Left renal pelvis (tissue), 4 donors: ENCODE data around the gene UCK2. TPM values are rescaled to one million over a fixed set of nuclear protein-coding genes. Genes with fewer than 3 reads are reported as not detected.

Source experiments
- DNase-seq, 4 donors: peaks; one replicate each; pipeline ENCODE4 v3.0.0-alpha.2; 2013; ENCODE audit warnings: low read depth in 4 of 4, low spot score in 3 of 4
- polyA plus RNA-seq, 4 donors: library from polyadenylated mRNA; unstranded; fragments of 120-200 nt; gene quantifications; one replicate each; pipeline ENCODE4 v1.2.1, GENCODE V29; 2013; ENCODE audit not compliant: insufficient read length in 4 of 4

UCK2 gene
- polyA plus RNA-seq, 4 donors, result 16.0 to 25.0 (median 22.6) TPM

DNA sequence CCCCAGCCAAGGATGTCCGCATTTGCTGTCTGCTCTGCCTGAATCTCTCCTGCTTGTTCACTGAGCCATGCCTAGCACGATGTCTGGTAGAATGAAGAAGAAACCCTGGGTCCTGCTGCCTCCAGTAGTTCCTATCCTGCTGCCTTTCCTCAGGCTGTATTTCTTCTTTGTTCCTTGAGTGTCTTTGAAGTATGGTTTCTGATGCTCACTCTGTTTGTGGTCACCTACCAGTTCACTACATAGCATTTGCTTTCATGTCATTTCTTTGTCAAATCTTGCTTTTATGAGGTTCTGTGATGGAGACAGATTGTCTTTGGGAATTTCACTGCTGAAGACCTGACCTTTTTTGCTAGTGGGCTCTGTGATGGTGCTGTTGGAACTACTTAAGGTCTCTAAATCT, 5.9 kb downstream of the UCK2 start:
- DNase-seq, result no peak

- no peak for DNase-seq
These were observed 6.8 kb downstream of the UCK2 start for GRCh38 chr1:165834229-165834628.

DNA sequence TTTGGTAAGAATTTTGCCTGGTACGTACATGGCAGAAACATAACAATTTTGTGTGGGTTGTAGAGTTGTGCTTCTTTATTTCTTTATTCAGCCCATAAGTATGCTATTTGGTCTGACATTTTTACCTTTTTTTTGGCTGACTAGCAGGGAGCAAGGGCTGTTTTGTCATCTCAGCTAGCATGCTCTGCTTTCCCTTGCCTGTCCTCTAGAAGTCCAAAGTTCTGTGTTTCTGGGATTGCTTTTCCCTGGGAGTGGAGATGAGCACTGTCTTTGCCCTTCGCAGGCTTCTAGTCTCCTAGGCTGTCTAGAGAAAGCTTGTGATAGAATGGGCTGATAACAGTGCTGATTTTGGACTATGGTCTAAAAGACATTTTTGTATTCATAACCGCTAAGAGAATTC, 7.5 kb downstream of the UCK2 start:
- DNase-seq, result no peak

GRCh38 chr1:165836664-165837482, 9.5 kb downstream of the UCK2 start:
- DNase-seq, result no peak

GRCh38 chr1:165837838-165838364, 10.5 kb downstream of the UCK2 start:
- no peak for DNase-seq

GRCh38 chr1:165840423-165840822, 13.0 kb downstream of the UCK2 start:
- DNase-seq, result no peak

GRCh38 chr1:165841582-165842017, 14.2 kb downstream of the UCK2 start:
- DNase-seq, result no peak

- DNase-seq, result no peak
These were observed 14.7 kb downstream of the UCK2 start for GRCh38 chr1:165842023-165842670.

DNA sequence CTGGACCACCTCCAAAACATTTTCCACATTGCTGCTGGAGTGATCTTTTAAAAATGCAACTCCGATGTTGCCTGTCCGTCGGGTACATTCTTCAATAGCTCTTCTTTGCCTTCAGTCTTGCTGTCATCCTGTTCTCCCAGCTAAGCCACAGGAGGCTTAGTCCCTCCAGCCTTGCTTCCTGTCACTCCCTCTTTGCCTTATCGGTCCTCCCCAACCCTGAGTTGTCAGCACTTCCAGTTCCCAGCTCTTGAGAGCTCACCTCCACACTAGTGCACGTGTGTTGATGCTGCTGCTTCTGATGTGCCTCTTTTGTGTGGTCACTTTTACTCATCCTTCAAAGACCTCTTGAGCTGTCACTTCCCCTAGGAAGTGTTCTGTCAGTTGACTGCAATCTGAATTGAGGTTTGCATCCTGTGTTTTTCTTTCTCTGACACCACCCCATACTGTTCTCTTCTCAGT, 15.3 kb downstream of the UCK2 start:
- DNase-seq, result no peak

GRCh38 chr1:165843304-165843703, 15.9 kb downstream of the UCK2 start:
- no peak for DNase-seq

DNA sequence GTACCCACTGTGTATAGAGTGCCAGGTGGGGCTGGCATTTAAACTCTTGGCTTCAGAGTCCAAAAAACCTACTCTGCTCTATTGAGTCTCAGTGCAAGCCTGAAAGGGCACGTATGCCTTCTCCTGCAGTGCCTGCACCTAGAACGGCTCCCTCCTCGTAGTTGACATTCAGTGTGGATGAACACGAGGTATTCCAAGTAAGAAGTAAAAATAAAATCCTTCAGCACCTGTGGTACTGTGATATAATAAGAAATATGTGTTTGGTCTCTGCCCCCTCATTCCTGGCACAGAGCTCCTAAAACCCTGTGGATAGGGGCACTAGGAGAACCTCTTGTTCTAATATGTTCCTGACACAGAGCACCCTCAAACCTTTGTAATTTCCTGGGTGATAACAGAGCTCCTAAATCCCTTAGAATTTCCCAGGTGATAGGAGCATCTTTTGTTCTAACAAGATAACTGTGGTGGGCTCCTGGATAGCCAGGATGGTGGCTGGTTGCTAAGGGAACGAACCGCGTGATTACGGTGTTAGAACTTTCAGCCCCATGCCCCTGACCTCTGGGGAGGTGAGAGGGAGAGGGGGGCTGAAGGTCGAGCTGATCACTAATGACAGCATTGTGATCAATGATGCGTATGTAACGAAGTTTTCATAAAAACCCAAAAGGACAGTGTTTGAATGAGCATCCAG, 16.8 kb downstream of the UCK2 start:
- no peak for DNase-seq

- no peak for DNase-seq
These were observed 17.5 kb downstream of the UCK2 start for GRCh38 chr1:165844933-165845332.

- DNase-seq, result no peak
These were observed 18.2 kb downstream of the UCK2 start for GRCh38 chr1:165845569-165845968.

DNA sequence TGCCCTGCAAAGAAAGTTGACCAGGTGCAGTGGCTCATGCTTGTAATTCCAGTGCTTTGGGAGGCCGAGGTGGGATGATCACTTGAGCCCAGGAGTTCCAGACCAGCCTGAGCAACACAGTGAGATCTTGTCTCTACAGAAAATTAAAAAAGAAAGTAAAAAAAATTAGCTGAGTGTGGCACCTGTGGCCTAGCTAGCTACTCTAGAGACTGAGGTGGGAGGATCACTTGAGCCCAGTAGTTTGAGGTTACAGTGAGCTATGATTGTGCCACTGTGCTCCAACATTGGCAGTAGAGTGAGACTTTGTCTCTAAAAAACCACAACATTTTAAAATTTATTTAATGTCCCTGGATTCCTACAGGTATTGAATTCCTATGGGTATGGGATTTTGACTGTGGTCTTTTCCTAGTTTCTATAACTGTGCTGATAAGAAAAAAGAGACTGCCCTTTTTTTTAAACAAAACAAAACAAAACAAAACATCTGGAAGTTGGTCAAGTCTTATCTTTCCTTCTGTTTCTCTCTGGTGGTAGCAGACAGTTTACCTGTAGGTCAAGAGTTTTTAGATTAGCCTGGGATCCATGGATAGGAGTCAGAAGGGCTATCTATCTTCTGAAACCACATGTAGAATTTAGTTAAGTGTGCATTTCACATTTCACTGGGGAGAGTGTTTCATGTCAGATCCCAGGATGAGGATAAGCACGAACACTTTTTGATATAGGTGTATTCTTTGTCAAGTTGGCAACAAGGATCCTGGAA, 18.8 kb downstream of the UCK2 start:
- DNase-seq, result no peak

DNA sequence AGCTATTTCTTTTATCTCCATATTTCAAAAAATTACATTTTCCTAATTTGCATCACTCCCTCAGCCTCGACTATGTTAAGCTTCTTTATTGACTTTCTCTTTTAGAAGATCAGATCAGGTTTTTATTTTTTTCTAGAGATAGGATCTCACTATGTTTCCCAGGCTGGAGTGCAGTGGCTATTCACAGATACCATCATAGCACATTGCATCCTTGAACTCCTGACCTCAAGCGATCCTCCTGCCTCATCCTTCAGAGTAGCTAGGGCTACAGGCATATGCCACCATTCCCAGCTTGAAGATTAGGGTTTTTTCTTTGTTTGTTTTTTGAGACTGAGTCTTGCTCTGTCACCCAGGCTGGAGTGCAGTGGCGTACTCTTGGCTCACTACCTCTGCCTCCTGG, 20.1 kb downstream of the UCK2 start:
- no peak for DNase-seq

DNA sequence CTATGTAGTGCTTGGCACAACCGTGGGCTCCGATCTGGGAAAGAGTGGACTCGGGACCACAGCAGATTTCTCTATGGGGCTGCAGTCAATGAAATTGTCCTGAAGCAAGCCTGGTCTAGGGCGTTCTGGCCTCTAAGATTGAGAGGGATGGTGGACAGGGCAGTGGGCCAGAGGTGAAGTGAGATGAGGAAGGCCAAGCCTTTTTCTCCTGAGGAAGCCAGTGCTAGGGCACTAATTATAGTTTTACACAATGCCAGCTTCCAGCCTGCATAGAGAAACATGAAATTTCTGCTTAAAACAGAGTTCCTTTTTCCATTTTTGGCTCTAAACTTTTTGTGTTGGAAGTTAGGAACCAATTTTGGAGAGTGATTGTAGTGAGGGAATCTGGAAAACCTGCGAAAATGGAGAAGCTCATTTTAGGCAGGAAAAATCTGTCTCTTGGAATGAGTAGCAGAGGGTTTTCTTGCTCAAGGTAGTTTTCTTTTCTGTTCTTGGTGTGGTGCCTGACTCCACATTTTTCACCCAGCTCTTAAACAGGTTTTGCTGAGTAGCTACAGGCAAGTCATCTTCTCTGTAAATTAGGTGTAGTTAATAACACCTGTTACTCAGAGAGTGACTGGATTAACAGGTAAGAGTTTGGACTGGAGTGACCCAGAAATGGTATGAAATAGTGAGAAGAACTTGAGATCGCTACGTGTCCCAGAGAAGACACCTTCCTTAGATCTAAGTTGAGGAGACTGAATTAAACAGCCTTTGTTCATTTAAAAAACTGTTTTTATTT, 22.1 kb downstream of the UCK2 start:
- DNase-seq, result no peak

DNA sequence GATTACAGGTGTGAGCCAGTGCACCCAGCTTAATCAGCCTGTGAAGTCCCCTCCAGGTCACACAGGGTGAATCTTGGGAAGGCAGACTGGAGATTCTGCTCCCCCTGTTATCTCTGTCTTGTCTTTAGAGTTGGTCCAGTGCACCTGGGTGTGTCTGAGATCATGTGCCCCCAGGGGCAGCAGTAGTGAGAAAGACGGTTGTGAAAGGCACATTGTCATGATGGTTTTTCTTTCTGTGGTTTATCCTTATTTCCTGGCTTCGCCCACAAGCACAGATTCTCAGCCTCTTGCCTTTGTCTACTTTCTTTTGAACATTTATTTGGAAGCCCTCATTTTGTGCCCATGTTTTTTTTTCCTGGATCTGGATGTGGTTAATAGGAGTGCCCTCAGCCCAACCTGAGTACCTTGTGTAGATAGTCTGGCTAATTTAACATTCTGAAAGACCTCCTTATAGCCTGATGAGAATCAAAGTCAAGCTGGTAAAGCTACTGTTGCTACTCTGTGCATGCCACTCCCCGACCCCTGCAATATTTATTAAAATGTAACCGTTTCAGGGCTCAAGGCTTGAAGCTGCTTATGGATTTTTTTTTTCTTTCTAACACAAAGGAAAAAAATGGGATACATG, 23.7 kb downstream of the UCK2 start:
- DNase-seq, result no peak

DNA sequence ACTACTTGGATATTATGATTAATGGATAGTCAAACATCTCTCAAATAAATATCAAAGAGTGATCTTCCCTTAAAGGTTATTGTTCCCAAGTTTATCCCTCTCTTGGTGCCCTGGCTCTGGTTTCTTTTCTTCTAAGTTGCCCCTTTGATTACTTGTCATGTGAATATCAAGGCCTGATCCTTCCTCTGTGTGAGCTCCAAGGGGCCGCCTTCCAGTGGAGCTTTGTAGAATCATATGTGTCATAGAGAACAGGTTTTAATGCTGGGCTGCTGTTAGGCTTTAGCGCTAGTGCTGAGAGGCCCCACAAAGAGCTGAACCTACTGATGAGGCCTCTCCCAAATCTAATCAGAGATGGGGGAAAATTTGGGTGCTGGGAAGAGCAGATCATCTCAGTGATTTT, 25.5 kb downstream of the UCK2 start:
- DNase-seq, result no peak

DNA sequence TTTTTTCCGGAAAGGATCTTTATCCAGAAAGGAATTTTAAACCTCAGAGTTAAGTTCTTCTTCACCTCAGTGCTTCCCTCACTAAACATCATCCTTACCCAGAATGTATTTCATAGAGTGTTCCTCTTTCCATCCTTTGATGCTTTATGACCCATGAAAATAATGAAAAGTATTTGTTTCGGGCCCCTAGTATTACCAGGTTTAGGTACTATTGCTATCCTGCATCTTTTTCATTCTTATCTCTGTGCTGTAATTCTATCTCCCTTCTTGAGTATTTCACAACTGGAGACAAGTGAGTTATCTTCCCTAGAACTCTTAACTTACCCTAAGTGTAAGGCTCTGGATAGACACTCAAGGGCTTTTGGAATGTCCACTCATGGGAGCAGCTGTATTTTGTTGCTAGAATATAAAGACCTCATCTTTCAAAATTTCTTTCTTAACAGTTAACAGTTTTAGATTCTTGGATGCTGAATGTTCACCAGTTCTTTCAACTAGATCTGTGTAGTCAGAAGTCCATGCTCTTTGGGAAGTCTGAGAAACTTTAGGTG, 26.2 kb downstream of the UCK2 start:
- no peak for DNase-seq
